ENCODE measurements around the gene EPHB6. TPM values are rescaled to one million over a fixed set of nuclear protein-coding genes. Genes with fewer than 3 reads are reported as not detected.

Gene EPHB6
- total and polyA plus RNA-seq, 4 donors = 15.6 to 54.6 (median 33.9) TPM

- Histone ChIP-seq H3K27me3 (ENCODE audit: control insufficient read depth, insufficient read depth, low read length) (no peaks in the 10 kb centered on the region), H3K4me3 (ENCODE audit: low read depth, low read length) (no peak overlapping the region), H3K4me1 (ENCODE audit: control insufficient read depth, insufficient read depth, low read length) (no peaks in the 10 kb centered on the region), H3K9me3 (ENCODE audit: control insufficient read depth, insufficient read depth, low read length) (no peaks in the 10 kb centered on the region), H3K27ac (ENCODE audit: low read depth, low read length) (no peak overlapping the region), H3K36me3 (ENCODE audit: control insufficient read depth, insufficient read depth, low read length) (peaks cover 26% of the 10 kb centered on the region)
- no peak for DNase-seq (ENCODE audit: low read depth in 4 of 6, low spot score in 6 of 6)
- WGBS (ENCODE audit: insufficient coverage) = 94% methylated on average over 10 of the region's 14 CpGs
These were observed 20.6 kb downstream of the EPHB6 start for GRCh38 chr7:142875456-142875855.

- Histone ChIP-seq H3K9me3 (ENCODE audit: control insufficient read depth, insufficient read depth, low read length) (no peaks in the 10 kb centered on the region), H3K27me3 (ENCODE audit: control insufficient read depth, insufficient read depth, low read length) (peaks cover 2% of the 10 kb centered on the region), H3K4me1 (ENCODE audit: control insufficient read depth, insufficient read depth, low read length) (no peaks in the 10 kb centered on the region), H3K27ac (ENCODE audit: low read depth, low read length) (no peak overlapping the region), H3K4me3 (ENCODE audit: low read depth, low read length) (no peak overlapping the region), H3K36me3 (ENCODE audit: control insufficient read depth, insufficient read depth, low read length) (peaks cover 17% of the 10 kb centered on the region)
- DNase-seq (ENCODE audit: low read depth in 4 of 6, low spot score in 6 of 6) = no peak
- 89% methylated on average over 5 of the region's 9 CpGs for WGBS (ENCODE audit: insufficient coverage)
These were observed 21.5 kb downstream of the EPHB6 start for GRCh38 chr7:142876236-142876960.

- 86% methylated on average over 14 of the region's 18 CpGs for WGBS (ENCODE audit: insufficient coverage)
- H3K4me1 ChIP-seq (ENCODE audit: control insufficient read depth, insufficient read depth, low read length) = no peaks in the 10 kb centered on the region
- H3K9me3 ChIP-seq (ENCODE audit: control insufficient read depth, insufficient read depth, low read length) = no peaks in the 10 kb centered on the region
- no peak overlapping the region for H3K4me3 ChIP-seq (ENCODE audit: low read depth, low read length)
- DNase-seq (ENCODE audit: low read depth in 4 of 6, low spot score in 6 of 6) = no peak
- H3K27me3 ChIP-seq (ENCODE audit: control insufficient read depth, insufficient read depth, low read length) = peaks cover 2% of the 10 kb centered on the region
- H3K27ac ChIP-seq (ENCODE audit: low read depth, low read length) = no peak overlapping the region
- H3K36me3 ChIP-seq (ENCODE audit: control insufficient read depth, insufficient read depth, low read length) = peaks cover 10% of the 10 kb centered on the region
These were observed 22.4 kb downstream of the EPHB6 start for GRCh38 chr7:142876991-142877910.

GRCh38 chr7:142878315-142878714 lies 23.4 kb downstream of the EPHB6 start:
- H3K27me3 ChIP-seq (ENCODE audit: control insufficient read depth, insufficient read depth, low read length) = peaks cover 2% of the 10 kb centered on the region
- H3K36me3 ChIP-seq (ENCODE audit: control insufficient read depth, insufficient read depth, low read length) = peaks cover 6% of the 10 kb centered on the region
- H3K27ac ChIP-seq (ENCODE audit: low read depth, low read length) = no peak overlapping the region
- no peak overlapping the region for H3K4me3 ChIP-seq (ENCODE audit: low read depth, low read length)
- no peaks in the 10 kb centered on the region for H3K9me3 ChIP-seq (ENCODE audit: control insufficient read depth, insufficient read depth, low read length)
- no peaks in the 10 kb centered on the region for H3K4me1 ChIP-seq (ENCODE audit: control insufficient read depth, insufficient read depth, low read length)
- 83% methylated on average over 3 of the region's 3 CpGs for WGBS (ENCODE audit: insufficient coverage)
- DNase-seq (ENCODE audit: low read depth in 4 of 6, low spot score in 6 of 6) = no peak

- Histone ChIP-seq H3K9me3 (ENCODE audit: control insufficient read depth, insufficient read depth, low read length) (no peaks in the 10 kb centered on the region), H3K4me3 (ENCODE audit: low read depth, low read length) (no peak overlapping the region), H3K27ac (ENCODE audit: low read depth, low read length) (no peak overlapping the region), H3K4me1 (ENCODE audit: control insufficient read depth, insufficient read depth, low read length) (no peaks in the 10 kb centered on the region), H3K36me3 (ENCODE audit: control insufficient read depth, insufficient read depth, low read length) (no peaks in the 10 kb centered on the region), H3K27me3 (ENCODE audit: control insufficient read depth, insufficient read depth, low read length) (peaks cover 2% of the 10 kb centered on the region)
- WGBS (ENCODE audit: insufficient coverage) = 91% methylated on average over 4 of the region's 5 CpGs
- no peak for DNase-seq (ENCODE audit: low read depth in 4 of 6, low spot score in 6 of 6)
These were observed 24.2 kb downstream of the EPHB6 start for GRCh38 chr7:142879060-142879459.

GRCh38 chr7:142880876-142881505 lies 26.1 kb downstream of the EPHB6 start:
- H3K4me3 ChIP-seq (ENCODE audit: low read depth, low read length) = no peak overlapping the region
- H3K27me3 ChIP-seq (ENCODE audit: control insufficient read depth, insufficient read depth, low read length) = peaks cover 2% of the 10 kb centered on the region
- DNase-seq (ENCODE audit: low read depth in 4 of 6, low spot score in 6 of 6) = peak in 1 of 6 donors; percentile 15
- H3K27ac ChIP-seq (ENCODE audit: low read depth, low read length) = no peak overlapping the region
- H3K4me1 ChIP-seq (ENCODE audit: control insufficient read depth, insufficient read depth, low read length) = no peaks in the 10 kb centered on the region
- H3K36me3 ChIP-seq (ENCODE audit: control insufficient read depth, insufficient read depth, low read length) = no peaks in the 10 kb centered on the region
- 33% methylated on average over 5 of the region's 8 CpGs for WGBS (ENCODE audit: insufficient coverage)
- no peaks in the 10 kb centered on the region for H3K9me3 ChIP-seq (ENCODE audit: control insufficient read depth, insufficient read depth, low read length)

GRCh38 chr7:142881586-142882337 lies 26.9 kb downstream of the EPHB6 start:
- WGBS (ENCODE audit: insufficient coverage) = 93% methylated on average over 3 of the region's 9 CpGs

GRCh38 chr7:142882338-142882678 lies 27.4 kb downstream of the EPHB6 start:
- H3K27ac ChIP-seq (ENCODE audit: low read depth, low read length) = no peak overlapping the region
- H3K4me3 ChIP-seq (ENCODE audit: low read depth, low read length) = no peak overlapping the region
- 90% methylated on average over 3 of the region's 5 CpGs for WGBS (ENCODE audit: insufficient coverage)
- no peaks in the 10 kb centered on the region for H3K4me1 ChIP-seq (ENCODE audit: control insufficient read depth, insufficient read depth, low read length)
- DNase-seq (ENCODE audit: low read depth in 4 of 6, low spot score in 6 of 6) = no peak
- H3K36me3 ChIP-seq (ENCODE audit: control insufficient read depth, insufficient read depth, low read length) = no peaks in the 10 kb centered on the region
- H3K9me3 ChIP-seq (ENCODE audit: control insufficient read depth, insufficient read depth, low read length) = no peaks in the 10 kb centered on the region
- peaks cover 2% of the 10 kb centered on the region for H3K27me3 ChIP-seq (ENCODE audit: control insufficient read depth, insufficient read depth, low read length)

More at GRCh38 chr7:142881586-142882337, 26.9 kb downstream of the EPHB6 start:
- no peak overlapping the region for H3K27ac ChIP-seq (ENCODE audit: low read depth, low read length)
- H3K36me3 ChIP-seq (ENCODE audit: control insufficient read depth, insufficient read depth, low read length) = no peaks in the 10 kb centered on the region
- DNase-seq (ENCODE audit: low read depth in 4 of 6, low spot score in 6 of 6) = no peak
- H3K4me3 ChIP-seq (ENCODE audit: low read depth, low read length) = no peak overlapping the region
- no peaks in the 10 kb centered on the region for H3K9me3 ChIP-seq (ENCODE audit: control insufficient read depth, insufficient read depth, low read length)
- peaks cover 2% of the 10 kb centered on the region for H3K27me3 ChIP-seq (ENCODE audit: control insufficient read depth, insufficient read depth, low read length)
- H3K4me1 ChIP-seq (ENCODE audit: control insufficient read depth, insufficient read depth, low read length) = no peaks in the 10 kb centered on the region

GRCh38 chr7:142883145-142883544 lies 28.3 kb downstream of the EPHB6 start:
- Histone ChIP-seq H3K27ac (ENCODE audit: low read depth, low read length) (no peak overlapping the region), H3K4me3 (ENCODE audit: low read depth, low read length) (no peak overlapping the region), H3K4me1 (ENCODE audit: control insufficient read depth, insufficient read depth, low read length) (no peaks in the 10 kb centered on the region), H3K9me3 (ENCODE audit: control insufficient read depth, insufficient read depth, low read length) (no peaks in the 10 kb centered on the region), H3K36me3 (ENCODE audit: control insufficient read depth, insufficient read depth, low read length) (no peaks in the 10 kb centered on the region), H3K27me3 (ENCODE audit: control insufficient read depth, insufficient read depth, low read length) (peaks cover 2% of the 10 kb centered on the region)
- no peak for DNase-seq (ENCODE audit: low read depth in 4 of 6, low spot score in 6 of 6)
- 90% methylated on average over 7 of the region's 10 CpGs for WGBS (ENCODE audit: insufficient coverage)
